HG03460 (cell line): ENCODE data around the gene RAD50.
"Not testable (repeated sequence)": the region's sequence is repeated elsewhere in the genome, so short reads cannot be mapped to it uniquely, and the experiment has no call there.

Experiments
- ATAC-seq: cut with Tn5 transposase; IDR thresholded peaks from one replicate; pipeline ENCODE4 v1.9.1; 2021; ENCODE audit not compliant: unreplicated experiment

The RAD50 gene

GRCh38 chr5:132629230-132629944 is 72.6 kb downstream of the RAD50 start:
- peak; percentile 82 for ATAC-seq

DNA sequence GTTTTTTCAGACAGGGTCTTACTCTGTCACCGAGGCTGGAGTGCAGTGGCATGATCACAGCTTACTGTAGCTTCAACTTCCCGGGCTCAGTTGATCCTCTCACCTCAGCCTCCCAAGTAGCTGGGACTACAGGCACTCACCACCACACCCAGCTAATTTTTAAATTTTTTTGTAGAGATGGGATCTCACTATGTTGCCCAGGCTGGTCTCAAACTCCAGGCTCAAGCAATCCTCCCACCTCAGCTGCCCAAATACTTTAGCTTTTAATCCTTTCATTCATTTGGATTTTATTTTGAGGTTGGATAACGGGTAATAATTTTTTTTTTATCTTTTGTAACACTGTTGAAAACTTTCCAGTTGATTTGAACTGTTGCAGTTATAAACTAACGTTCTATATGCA is 76.8 kb downstream of the RAD50 start:
- ATAC-seq, result not testable (repeated sequence)

DNA sequence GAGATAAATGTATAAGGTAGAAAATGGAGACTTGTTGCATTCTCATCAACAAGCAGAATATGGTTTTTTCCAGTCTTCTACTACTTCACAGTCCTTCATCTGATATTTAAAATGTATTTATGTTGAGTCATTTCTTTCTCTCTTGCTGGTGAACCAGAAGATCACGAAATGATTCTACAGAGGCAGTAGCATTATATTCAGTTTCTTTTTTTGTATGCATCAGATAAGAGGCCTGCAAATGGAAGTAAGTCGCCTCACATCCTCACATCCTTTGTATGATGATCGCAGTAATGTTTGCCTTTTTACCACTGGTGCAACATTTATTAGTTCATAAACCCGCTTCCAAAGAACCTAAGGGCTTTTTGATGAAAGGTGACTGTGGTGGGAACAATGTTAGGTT is 79.1 kb downstream of the RAD50 start:
- ATAC-seq, result peak; percentile 47

DNA sequence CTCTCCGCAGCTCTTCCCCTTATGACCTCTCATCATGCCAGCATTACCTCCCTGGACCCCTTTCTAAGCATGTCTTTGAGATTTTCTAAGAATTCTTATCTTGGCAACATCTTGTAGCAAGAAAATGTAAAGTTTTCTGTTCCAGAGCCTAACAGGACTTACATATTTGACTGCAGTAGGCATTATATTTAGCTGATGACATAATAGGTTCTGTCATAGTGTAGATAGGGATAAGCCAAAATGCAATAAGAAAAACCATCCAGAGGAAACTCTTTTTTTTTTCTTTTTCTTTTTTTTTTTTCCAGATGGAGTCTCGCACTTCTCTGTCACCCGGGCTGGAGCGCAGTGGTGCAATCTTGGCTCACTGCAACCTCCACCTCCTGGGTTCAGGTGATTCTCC is 80.5 kb downstream of the RAD50 start:
- no peak for ATAC-seq

GRCh38 chr5:132639706-132640130 is 82.9 kb downstream of the RAD50 start:
- ATAC-seq, result peak; percentile 79

DNA sequence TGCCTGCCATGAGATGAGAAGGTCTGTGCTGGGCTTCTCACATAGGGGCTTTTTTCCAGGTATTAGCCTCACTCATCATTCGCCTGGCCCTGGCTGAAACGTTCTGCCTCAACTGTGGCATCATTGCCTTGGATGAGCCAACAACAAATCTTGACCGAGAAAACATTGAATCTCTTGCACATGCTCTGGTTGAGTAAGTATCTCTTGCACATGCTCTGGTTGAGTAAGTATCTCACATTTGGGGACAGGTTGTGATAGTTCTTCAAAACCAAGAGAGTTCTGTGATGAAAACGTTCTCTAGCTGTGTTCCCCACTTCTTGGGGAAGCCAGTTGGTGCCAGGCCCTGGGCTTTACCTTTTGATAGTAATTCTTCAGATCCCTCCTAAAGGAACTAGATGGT is 83.8 kb downstream of the RAD50 start:
- no peak for ATAC-seq

DNA sequence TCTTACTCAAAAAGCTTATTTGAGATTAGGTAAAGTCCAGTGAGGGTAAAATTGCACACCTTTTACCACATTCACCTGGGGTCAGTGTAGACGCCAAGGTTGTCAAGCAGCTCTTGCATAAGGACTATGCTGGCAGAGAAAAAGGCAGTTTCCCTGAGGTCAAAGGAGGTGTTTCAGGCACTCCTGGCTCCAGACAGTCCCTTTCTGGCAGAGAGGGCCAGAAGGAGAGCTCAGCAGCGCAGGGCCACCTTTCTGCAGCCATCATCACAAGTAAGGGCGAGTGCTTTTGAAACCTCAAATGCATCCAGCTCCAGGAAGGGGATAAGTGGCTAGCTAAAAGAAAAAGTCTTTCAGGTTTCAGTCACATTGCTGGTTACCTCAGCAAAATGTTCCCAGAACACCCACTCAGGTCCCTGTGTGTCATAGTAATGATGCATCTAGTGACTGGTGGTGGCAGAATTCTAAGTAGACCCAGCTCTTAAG is 84.5 kb downstream of the RAD50 start:
- no peak for ATAC-seq

DNA sequence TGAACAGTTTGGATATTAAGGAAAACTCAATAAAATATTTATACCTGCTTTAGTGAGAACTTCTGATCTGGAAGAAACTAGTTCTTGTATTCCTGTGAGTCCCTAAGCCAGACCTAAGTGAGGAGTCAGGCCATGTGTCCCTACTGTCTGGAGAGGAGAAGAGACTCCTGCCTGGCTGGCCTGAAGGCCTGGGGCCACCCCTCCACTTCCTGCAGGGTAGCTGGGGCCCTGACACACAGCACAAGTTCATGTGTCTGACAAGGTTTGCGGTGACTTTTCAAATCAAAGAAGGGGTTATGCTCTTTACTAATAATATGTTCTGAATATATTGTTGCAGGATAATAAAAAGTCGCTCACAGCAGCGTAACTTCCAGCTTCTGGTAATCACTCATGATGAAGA is 85.1 kb downstream of the RAD50 start:
- ATAC-seq, result no peak

GRCh38 chr5:132644177-132644576 is 87.4 kb downstream of the RAD50 start:
- ATAC-seq, result no peak

- no peak for ATAC-seq
Measured at GRCh38 chr5:132646583-132647266, 89.9 kb downstream of the RAD50 start.

- no peak for ATAC-seq
Measured at GRCh38 chr5:132647473-132647872, 90.7 kb downstream of the RAD50 start.

DNA sequence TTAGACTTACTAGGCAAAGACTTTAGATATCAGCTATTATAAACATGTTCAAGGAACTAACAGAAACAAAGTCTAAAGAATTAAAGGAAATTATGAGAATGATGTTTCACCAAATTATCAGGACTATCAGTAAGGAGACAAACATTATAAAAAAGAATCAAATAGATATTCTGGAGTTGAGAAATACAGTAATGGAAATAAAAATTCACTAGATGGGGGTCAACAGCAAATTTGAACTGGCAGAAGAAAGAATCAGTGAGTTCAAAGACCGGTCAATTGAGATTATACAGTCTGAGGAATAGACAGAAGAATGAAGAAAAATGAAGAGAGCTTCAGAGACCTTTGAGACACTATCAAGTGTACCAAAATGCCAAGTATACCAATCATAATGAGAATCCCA is 91.6 kb downstream of the RAD50 start:
- ATAC-seq, result no peak

GRCh38 chr5:132651838-132652469 is 95.2 kb downstream of the RAD50 start:
- no peak for ATAC-seq

DNA sequence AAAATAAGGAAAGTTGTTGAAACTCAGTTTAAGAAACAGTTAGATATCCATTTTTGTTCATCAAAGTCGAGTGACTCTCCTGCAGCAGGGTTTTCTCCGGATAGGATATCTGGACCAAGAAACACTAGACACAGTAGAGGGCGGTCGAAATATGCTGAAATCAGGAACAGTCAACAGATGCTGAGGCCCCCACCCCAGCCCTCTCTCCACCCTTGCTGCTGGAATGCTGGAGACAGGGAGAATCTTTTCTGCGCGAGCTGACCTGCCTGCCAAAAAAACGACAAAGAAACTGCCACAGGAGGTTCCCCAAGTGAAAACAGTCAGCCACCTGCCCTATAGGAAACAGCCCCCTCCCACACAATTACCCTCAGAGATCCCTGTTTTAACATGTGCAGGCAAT is 96.9 kb downstream of the RAD50 start:
- no peak for ATAC-seq

DNA sequence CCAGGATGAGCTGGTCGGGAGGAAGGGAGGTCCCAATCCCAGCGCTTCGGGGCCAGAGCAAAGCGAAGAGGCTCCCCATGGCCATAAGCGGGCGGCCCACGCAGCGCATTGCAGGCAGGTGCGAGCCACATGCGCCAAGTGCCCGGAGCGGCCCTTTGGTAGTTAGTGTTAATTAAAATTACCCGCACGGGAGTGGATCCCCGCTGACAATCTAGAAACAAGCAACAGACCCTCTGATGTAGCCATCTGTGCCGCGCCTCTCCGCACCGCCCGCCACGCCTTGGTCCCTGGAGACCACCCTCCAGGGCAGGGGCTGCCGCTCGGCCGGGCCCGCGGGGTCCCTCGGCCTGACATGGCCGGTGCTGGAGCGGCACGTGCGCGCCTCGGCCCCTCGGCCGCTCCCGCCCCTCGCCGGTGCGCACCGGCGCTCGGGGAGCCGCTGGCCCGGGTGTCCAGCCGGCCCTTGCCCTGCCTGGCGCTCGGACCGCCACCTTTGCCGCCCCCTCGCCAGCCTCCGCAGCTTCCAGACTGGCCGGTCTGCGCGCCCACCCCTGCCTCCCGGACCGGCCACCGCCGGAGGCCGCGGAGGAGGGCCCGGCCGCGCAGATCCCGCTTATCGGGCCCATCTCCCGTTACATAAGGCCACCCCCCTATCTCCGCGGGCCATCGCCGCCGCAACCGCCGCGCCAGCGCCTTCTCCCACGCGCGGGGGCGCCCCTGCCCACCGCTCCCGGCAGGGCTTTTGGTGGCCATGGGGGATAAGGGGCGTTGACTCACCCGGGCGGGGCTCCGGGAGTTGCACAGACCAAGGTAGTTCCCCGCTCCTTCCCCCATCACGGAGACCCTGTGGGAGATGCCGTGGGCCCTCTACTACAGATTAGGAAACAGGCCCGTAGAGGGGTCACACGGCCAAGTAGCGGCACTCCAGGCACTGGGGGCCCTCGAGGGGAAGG is 99.3 kb downstream of the RAD50 start:
- no peak for ATAC-seq

DNA sequence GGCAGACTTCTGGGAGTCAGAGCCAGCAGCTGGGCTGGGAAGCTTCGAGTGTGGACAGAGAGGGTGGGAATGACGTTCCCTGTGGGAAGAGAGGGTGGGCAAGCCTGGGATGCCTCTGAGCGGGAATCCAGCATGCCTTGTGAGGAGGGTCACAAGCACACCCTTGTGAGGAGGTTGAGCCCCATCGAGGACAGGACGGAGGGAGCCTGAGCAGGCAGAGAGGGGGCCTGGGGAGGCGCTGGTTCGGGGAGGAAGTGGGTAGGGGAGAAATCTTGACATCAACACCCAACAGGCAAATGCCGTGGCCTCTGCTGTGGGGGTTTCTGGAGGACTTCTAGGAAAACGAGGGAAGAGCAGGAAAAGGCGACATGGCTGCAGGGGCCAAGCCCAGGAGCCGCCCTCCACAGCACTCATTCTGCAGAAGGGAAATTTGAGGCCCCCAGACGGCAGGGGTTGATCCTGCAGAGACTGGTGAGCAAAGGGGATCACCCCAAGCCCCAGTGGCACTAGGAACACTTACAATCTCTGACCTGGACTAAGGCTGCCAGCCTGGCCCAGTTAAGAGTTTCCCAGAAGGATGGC is 100.1 kb downstream of the RAD50 start:
- no peak for ATAC-seq

DNA sequence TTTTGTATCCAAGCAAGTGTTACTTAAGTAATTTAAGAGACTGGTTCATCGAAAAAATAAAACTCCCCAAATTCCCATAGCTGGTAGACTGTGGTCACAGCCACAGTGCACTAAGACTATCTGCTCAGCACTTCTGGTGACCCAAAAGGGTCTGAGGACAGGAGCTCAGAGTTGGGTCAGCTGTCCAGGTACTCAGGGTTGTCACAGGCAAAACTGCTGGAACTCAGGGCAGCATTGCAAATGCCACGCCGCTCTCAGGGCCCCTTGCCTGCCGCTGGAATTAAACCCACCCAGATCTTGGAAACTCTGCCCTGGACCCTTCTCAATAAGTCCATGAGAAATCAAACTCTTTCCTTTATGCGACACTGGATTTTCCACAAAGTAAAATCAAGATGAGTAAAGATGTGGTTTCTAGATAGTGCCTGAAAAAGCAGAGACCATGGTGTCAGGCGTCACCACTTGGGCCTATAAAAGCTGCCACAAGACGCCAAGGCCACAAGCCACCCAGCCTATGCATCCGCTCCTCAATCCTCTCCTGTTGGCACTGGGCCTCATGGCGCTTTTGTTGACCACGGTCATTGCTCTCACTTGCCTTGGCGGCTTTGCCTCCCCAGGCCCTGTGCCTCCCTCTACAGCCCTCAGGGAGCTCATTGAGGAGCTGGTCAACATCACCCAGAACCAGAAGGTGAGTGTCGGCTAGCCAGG is 101.1 kb downstream of the RAD50 start, which contains the start of gene IL13:
TSS of gene IL13 (plus strand) at position 498 of the 705 bp plus-strand sequence. CDS start at position 512, 14 bp downstream.
- ATAC-seq, result no peak

- ATAC-seq, result no peak
Measured at GRCh38 chr5:132658381-132659302, 101.9 kb downstream of the RAD50 start.
